Left colon (tissue), 2 donors: ENCODE results near the gene CTAGE8. TPM values are rescaled to one million over a fixed set of nuclear protein-coding genes. Genes with fewer than 3 reads are reported as not detected.
"Not testable (repeated sequence)": the region's sequence is repeated elsewhere in the genome, so short reads cannot be mapped to it uniquely, and the experiment has no call there.

ENCODE experiments used
- ATAC-seq: fragments of 200-7000 bp; cut with Tn5 transposase; one replicate; pipeline ENCODE4 v1.9.1; 2020; ENCODE audit warnings: mild to moderate bottlenecking, moderate library complexity
- DNase-seq, 2 donors: peaks; one replicate each; pipeline ENCODE4 v3.0.0-alpha.2; 2020
- intact Hi-C, 2 donors: fragments of 100-400 bp; cut with DNase I in 1 of 2; cut with micrococcal nuclease in 1 of 2; formaldehyde crosslinking; loops; one replicate each; pipeline versions ENCODE4 v1.11.2 to v1.14.0; 2022; cut with DNase I, micrococcal nuclease
- total RNA-seq, 2 donors: library from RNA; stranded (reverse); fragmentation: NEBNext Ultra II Directional; extraction: Animal tissue kit (Norgen Biotek cat#: 25700); gene quantifications; one replicate each; pipeline ENCODE4 v1.2.1, GENCODE V29; 2021
- donor health status: DM: no; HTN: no; CAD: no.
- donor health status: DM: yes; HTN: yes; CAD: no.

CTAGE8 gene
- total RNA-seq, 2 donors from 2014 or later = 4.0 to 5.9 TPM

DNA sequence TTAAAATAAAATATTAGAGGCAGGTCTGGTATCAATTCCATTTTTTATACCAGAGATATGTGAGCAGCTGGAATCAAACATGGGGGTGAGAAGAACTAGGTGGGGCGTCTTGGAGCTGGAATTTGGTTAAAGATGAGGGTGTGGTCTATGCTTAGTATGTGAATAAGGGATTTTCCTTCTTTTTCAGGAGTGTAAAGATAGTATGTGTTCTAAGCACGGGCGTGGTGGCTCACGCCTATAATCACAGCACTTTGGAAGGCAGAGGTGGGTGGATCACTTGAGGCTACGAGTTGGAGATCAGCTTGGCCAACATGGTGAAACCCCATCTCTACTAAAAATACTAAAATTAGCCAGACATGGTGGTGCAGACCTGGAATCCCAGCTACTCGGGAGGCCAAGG is 6.2 kb upstream of the CTAGE8 start:
- intact Hi-C loops = not testable (repeated sequence)
- ATAC-seq = peak; percentile 45
- peak in 1 of 2 donors; percentile 6 for DNase-seq

DNA sequence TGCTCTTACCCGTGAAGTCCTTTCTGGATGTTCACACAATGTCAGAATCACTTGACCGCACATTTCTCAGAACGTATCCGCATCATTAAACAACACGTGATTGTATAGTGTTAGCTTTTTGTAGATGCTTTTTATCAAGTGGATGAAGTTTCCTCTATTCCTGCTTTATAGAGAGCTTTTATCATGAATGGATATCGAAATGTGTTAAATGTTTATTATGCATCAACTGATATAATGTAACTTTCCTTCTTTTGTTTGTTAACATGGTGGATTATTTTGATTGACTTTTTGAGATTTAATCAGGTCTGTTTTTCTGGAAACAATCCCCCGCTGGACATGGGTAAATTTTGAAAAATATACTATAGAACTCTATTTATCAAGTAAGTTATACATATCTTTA is 4.4 kb downstream of the CTAGE8 start, which contains the start of gene OR2A7:
Gene OR2A7, minus strand, starts transcription at position 101 of the 400 bp plus-strand sequence. CDS start 5,164 bp downstream, outside the sequence.
- DNase-seq, ATAC-seq, intact Hi-C loops: not testable (repeated sequence)

DNA sequence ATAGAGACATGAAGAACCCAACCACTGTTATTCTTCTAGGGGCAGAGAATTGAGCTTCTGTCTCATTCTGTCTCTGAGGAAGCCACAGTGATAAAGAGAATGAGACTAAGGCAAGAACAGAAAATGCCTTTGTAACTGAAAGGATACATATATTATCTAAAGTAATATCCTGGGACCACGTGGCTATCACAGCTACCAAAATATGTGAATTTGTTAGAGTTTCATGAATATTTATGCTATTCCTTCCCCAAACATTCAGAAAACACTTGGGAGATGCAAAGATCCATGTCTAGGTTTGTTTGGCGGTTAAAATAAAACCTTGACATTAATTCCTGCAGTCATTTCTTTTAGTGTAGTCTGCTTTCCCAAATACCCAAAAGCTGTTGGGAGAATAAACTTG is 7.0 kb downstream of the CTAGE8 start:
- ATAC-seq, DNase-seq, intact Hi-C loops: not testable (repeated sequence)

DNA sequence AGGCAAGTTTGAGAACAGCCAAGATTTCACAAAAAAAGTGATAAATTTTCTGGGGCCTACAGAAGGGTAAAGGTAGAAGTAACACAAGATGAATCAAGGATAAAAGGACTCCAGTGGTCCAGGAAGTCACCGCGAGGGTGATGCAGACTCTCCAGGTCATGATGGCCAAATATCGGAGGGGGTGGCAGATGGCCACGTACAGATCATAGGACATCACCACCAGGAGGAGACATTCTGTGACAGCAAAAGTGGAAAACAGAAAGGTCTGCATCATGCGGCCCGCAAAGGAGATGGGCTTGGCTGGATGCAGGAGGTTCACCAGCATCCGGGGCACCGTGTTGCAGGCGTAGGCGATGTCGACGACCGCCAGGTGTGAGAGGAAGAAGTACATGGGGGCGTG is 10.0 kb downstream of the CTAGE8 start:
- ATAC-seq, DNase-seq, intact Hi-C loops: not testable (repeated sequence)

DNA sequence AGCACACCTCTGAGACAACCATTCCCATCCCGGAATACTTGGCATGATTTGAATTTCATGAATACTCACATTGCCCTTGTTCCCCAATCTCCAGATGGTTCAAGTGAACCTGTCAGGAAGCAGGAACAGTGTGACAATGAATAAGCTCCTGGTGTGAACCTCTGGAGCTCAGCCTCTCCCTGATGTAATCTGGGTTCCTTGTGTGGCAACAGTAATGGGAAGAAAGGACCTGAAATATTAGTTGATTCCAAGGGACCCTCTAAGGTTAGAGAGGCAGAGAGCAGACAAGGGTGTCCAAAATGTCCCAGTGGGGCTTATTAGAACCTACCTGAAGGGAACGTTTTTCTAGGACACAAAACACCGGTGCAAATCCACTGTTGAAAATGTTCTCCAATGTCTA is 13.0 kb downstream of the CTAGE8 start:
- ATAC-seq (peak; percentile 27), DNase-seq (no peak)
- intact Hi-C loops = no loop called here

DNA sequence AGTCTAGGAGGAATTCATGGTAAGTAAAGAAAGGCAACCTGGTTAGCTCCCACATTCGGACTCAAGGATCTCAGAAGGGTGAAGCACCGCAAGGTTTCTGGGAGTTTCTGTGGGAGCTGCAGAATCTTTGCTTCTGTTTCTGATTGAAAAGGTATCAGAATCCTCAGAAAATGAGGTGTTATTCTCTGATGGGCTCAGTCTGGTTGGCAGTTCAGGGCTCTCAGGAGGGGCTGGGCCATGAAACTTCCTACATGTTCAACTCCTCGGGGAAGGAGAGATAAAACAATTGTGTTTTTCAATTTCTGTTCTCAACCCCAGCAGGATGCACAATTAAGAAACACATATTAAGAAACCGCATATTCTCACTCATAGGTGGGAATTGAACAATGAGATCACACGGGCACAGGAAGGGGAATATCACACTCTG is 13.6 kb downstream of the CTAGE8 start:
- intact Hi-C loops = no loop called here
- DNase-seq = no peak

DNA sequence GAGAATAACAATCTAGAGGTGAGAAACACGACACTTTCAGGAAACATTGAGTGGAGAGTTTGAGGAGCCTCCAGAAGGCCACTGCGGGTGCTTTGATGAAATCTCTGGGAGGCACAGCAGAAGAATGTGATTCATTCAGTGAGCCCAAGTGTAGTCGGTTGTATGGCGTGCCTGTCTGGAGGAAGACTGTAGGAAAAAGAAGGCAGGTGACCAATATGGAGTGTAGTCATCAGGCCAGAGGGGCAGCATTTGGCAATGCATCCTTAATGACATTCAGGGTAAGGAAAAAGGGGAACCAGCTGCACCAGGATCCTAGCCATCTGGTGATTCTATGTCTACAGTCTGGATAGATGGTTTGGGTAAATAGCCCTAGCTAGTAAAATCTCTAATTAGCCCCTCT is 16.8 kb downstream of the CTAGE8 start:
- DNase-seq, intact Hi-C loops, ATAC-seq: not testable (repeated sequence)

More for the DNA sequence above, 13.6 kb downstream of the CTAGE8 start:
- no peak for ATAC-seq

DNA sequence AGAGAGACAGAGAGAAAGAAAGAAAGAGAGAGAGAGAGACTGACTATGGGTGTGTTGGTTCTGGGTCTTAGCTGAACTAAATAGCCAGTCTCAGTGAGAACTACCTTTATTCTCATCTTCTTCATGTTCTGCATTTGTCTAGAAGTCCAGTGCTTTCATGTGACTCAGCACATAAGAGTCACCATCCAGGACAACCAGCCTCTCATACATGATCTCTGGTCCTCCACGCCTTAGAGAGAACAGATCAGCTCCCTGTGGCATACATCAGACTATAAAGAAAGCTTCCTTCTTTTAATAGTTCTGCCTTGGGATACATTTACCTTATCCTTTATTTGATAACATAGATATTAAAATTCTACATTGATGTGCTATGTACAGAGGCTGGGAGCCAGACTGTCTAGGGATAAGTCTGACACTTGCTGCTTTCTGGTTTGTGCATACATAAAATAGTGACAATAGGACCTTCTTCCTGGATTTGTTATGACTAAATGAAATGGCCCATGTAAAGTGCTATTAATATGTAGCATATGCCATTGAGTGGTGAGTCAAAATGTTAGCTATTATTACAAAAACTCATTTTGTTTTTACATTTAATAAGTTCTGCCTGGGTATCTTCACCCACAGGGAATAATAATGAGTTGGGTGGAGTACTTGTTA is 21.3 kb downstream of the CTAGE8 start:
- DNase-seq, ATAC-seq, intact Hi-C loops: not testable (repeated sequence)

DNA sequence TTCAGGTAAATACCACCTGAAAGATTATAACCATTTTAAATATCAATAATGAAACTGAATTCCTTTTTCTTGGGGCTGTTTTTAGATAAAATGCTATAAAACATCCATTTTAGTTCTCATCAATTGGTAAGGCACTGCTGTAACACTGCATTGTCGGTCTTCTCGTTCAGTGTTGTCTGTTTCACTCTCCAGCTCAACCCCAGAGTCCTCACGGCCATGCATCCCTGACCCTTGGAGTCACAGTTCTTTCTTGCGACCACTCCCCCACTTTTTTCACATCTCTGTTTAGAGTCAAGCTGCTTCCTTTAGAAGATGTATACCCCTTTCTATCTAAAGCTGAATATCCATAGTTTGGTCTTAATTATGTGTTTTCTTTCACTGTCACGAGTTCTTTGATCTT is 22.1 kb downstream of the CTAGE8 start:
- intact Hi-C loops, DNase-seq, ATAC-seq: not testable (repeated sequence)

DNA sequence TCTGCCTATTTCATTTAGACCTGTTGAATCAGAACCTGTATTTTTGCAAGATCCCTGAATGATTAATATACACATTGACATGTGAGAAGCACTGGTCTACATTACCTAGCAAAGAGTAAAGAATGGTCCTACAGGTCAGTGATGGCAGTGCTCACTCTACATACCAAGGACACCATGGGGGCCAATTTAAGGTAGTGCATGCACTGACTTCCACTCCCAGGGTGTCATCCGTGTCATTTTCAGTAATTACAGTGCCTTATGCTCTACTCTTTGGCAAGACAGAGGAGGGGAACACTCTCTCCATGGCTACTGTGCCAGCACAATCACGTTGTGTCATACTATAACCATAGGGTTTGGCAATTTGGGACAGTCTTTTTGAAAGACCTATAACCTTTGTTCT is 23.7 kb downstream of the CTAGE8 start:
- intact Hi-C loops, DNase-seq, ATAC-seq: not testable (repeated sequence)

DNA sequence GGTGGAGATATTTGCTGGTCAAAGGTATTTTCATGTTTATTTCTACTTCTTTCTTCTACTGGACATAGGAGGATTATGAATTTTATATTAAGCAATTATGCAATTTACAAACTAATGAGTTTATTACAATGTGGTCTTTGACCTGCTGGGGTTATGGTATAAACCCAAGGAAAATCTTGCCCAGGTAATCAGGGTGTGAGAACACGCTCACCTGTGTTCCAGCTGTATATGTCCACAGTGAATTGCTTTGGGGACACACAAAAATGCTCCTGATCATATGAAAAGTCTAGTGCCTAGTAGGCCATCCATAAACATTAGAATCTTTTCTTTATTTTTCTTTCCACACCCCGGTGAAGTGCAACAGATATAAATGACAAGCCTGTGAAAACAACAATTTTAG is 29.7 kb downstream of the CTAGE8 start, which contains the start of gene OR2A42:
Gene OR2A42, minus strand, starts transcription at position 241 of the 400 bp plus-strand sequence. CDS start 6,762 bp downstream, outside the sequence.
- ATAC-seq, intact Hi-C loops, DNase-seq: not testable (repeated sequence)

DNA sequence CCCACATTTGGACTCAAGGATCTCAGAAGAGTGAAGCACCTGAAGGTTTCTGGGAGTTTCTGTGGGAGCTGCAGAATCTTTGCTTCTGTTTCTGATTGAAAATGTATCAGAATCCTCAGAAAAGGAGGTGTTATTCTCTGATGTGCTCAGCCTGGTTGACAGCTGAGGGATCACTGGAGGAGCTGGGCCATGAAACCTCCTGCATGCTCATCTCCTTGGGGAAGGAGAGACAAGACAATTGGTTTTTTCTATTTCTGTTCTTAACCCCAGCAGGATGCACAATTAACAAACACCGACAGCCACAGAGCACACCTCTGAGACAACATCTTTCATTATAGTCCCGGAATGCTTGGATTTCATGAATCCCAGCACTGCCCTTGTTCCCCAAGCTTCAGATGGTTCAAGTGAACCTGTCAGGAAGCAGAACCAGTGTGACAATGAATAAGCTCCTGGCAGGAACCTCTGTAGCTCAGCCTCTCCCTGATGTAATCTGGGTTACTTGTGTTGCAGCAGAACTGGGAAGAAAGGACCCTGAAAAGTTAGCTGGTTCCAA is 30.5 kb downstream of the CTAGE8 start:
- intact Hi-C loops, ATAC-seq, DNase-seq: not testable (repeated sequence)

DNA sequence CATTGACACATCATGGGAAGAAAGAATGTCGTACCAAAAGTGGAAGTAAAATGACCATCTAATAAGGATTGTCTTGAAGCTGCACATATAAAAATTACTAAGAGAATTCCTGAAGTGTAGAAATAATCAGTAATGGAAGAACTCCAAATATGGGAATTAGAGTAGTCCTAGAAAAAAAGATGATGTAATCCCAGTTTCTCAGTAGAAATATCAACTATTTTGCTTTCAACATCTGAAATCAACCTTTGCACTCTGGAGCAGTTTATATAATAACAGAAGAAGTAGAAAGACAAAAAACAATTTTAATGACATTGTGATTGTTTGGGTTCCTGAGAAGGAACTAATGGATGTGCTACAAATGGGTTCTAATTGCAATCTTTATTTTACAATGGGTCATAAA is 36.0 kb downstream of the CTAGE8 start:
- ATAC-seq, intact Hi-C loops, DNase-seq: not testable (repeated sequence)

DNA sequence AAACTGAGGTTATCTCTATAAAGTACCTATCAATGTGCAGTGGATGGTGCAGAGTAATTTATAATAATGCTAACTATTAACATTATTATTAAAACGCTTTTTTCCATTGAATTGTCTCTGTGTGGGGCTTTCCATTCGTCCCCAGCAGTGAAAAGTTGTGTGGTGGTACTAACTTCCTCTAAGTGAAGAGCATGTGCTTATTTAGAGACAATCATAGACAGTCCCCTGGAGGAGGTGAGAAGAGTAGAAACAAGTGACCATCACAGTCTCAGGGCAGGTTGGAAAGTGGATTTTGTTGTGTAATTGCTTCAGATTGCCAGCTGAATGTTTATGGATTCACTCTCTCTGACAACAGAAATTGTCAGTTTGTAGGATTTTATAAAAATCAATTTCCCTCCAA is 38.1 kb downstream of the CTAGE8 start:
- intact Hi-C loops = not testable (repeated sequence)

DNA sequence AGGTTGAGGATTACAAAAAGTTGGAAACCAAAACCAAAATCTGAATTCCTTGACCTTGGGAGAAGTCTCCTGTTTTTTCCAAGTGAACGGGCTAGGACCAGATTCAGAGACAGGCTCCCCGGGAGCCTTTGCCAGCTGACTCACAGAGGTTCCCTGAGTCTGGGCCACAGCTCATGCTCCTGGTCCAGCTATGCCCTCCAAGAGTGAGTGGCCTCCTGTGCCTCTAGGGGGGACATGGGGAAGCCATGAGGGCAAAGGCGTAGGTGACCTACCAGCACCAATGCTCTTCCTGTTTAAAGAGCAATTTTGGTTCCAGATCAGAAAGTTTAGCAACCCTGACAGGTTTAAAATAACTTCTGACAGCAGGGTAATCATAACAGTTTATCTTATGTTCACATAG is 40.3 kb downstream of the CTAGE8 start:
- ATAC-seq, DNase-seq, intact Hi-C loops: not testable (repeated sequence)

More for the DNA sequence above, 38.1 kb downstream of the CTAGE8 start:
- ATAC-seq, DNase-seq: not testable (repeated sequence)

DNA sequence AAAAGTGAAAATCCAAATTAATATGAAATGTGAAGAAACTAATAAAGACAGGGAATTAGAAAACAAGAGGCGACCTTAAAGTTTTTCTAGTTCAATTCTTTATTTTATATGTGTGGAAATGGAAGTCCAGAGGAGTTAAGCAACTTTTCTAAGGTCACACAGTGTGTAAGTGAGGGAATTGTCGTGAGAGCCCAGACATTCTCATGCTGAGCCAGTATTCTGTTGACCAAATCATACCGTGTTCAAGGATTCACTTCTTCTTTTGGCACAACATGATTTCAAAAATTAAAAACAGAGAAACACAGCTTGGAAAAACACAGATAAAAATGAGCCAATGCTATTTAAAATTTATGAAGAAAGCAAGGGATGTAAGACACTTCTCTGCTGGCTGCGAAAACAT is 42.2 kb downstream of the CTAGE8 start:
- ATAC-seq, intact Hi-C loops, DNase-seq: not testable (repeated sequence)

DNA sequence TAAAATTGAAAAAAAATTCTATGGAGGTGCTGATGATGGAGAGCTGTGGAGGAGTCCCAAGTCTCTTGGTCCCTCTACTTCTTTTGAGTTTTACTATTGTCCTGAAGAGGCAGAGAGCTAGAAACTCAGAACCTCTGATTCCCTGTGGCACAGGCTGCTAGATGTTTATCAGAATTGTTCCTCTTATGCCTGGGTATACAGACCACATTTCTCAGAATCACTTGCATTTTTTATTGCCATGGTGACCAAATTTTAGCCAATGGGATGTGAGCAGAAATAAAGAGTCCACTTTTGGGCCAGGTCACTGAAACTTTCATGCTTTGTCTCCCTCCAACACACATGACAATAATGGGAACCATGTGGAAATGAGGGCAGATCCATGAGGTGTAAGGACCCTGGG is 45.4 kb downstream of the CTAGE8 start:
- intact Hi-C loops, DNase-seq, ATAC-seq: not testable (repeated sequence)

DNA sequence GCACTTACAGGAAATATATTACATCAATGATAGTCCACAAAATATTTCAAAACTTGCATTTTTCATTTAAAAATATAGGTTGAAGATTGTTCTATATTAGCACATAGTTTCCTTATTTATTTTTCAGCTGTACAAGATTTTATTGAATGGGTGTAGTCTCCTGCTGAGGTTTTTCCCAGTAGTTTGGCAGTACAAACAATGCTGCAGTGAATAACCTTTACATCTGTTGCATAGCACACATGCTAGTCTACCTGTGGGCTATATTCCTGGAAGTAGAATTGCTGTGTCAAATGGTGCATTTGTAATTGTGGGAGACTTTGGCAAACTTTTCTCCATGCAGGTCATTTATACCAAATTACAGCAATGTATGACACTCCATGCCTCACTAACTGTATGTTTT is 48.6 kb downstream of the CTAGE8 start:
- ATAC-seq = peak; percentile 99
- DNase-seq, intact Hi-C loops: not testable (repeated sequence)

DNA sequence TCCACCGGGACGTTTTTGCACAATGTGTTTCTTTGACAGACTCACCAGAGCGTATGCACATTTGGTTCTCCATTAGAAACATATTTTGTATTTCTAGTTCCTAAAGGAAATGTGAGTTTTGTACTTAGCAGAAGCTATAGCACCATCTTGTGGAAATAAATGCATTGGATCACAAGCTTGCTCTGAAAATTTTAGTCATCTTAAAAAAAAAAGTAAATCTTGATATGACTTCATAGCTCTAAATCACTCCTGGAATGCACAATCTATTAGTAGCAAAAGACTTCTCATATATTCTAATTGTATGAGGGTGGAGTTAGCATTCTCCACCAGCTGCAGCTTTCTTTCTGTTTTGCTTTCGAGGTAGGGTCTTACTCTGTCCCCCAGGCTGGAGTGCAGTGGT is 49.9 kb downstream of the CTAGE8 start:
- intact Hi-C loops, DNase-seq: not testable (repeated sequence)
- peak; percentile 55 for ATAC-seq

DNA sequence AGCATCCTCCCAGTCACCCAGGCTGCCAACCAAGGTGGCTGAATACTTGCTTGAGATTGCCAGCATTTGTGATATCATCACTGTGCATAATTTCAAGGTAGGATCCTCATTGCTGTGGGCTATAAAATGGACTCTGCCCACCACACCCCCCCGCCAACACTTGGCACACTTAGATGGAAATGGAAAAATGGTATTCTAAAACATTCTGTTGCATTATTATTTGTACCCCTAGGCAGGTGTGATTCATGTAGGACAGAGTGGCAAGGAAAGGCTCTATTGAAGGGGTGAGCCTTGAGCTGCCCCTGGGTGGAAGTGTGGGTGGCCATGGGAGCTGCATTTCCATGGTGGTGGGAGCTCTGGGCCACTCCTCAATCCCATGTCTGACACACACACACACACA is 50.5 kb downstream of the CTAGE8 start:
- intact Hi-C loops, ATAC-seq, DNase-seq: not testable (repeated sequence)
